Skeletal muscle cell (primary cell): ENCODE measurements around the gene ADARB2.

Source experiments
- DNase-seq: peaks from one replicate; pipeline ENCODE4 v3.0.0-alpha.2; 2010; ENCODE audit warnings: low read depth
- H3K4me3 ChIP-seq: 2 replicates; pipeline ENCODE4 v1.5.1; 2011; ENCODE audit warnings: low read depth, mild to moderate bottlenecking, control low read depth, low read length, moderate library complexity

ADARB2 gene

GRCh38 chr10:1377740-1378397, 359.5 kb downstream of the ADARB2 start:
- no peak overlapping the region for H3K4me3 ChIP-seq
- DNase-seq = no peak

GRCh38 chr10:1377231-1377630, 360.1 kb downstream of the ADARB2 start:
- H3K4me3 ChIP-seq = no peak overlapping the region
- DNase-seq = no peak

GRCh38 chr10:1376384-1376945, 360.9 kb downstream of the ADARB2 start:
- no peak for DNase-seq
- no peak overlapping the region for H3K4me3 ChIP-seq

- DNase-seq = no peak
- H3K4me3 ChIP-seq = no peak overlapping the region
Observed at GRCh38 chr10:1375346-1376170, 361.8 kb downstream of the ADARB2 start.

- no peak for DNase-seq
- no peak overlapping the region for H3K4me3 ChIP-seq
Observed at GRCh38 chr10:1374511-1375345, 362.6 kb downstream of the ADARB2 start.

- no peak for DNase-seq
- H3K4me3 ChIP-seq = no peak overlapping the region
Observed at GRCh38 chr10:1373287-1373686, 364.0 kb downstream of the ADARB2 start.

- DNase-seq = no peak
- H3K4me3 ChIP-seq = no peak overlapping the region
Observed at GRCh38 chr10:1372212-1372611, 365.1 kb downstream of the ADARB2 start.

- DNase-seq = no peak
Observed at GRCh38 chr10:1370298-1370697, 367.0 kb downstream of the ADARB2 start.

GRCh38 chr10:1369665-1370064, 367.7 kb downstream of the ADARB2 start:
- DNase-seq = no peak
- H3K4me3 ChIP-seq = no peak overlapping the region

More at GRCh38 chr10:1370298-1370697, 367.0 kb downstream of the ADARB2 start:
- no peak overlapping the region for H3K4me3 ChIP-seq

GRCh38 chr10:1369197-1369596, 368.1 kb downstream of the ADARB2 start:
- H3K4me3 ChIP-seq = no peak overlapping the region
- no peak for DNase-seq

GRCh38 chr10:1368842-1369171, 368.5 kb downstream of the ADARB2 start:
- H3K4me3 ChIP-seq = no peak overlapping the region
- DNase-seq = no peak

- no peak for DNase-seq
- no peak overlapping the region for H3K4me3 ChIP-seq
Observed at GRCh38 chr10:1367938-1368841, 369.1 kb downstream of the ADARB2 start.

GRCh38 chr10:1366811-1367425, 370.4 kb downstream of the ADARB2 start:
- DNase-seq = no peak
- no peak overlapping the region for H3K4me3 ChIP-seq

- no peak for DNase-seq
- no peak overlapping the region for H3K4me3 ChIP-seq
Observed at GRCh38 chr10:1366322-1366691, 371.0 kb downstream of the ADARB2 start.

- DNase-seq = no peak
- no peak overlapping the region for H3K4me3 ChIP-seq
Observed at GRCh38 chr10:1365540-1366321, 371.6 kb downstream of the ADARB2 start.

GRCh38 chr10:1364151-1364910, 373.0 kb downstream of the ADARB2 start:
- H3K4me3 ChIP-seq = no peak overlapping the region
- no peak for DNase-seq

- no peak for DNase-seq
- H3K4me3 ChIP-seq = no peak overlapping the region
Observed at GRCh38 chr10:1363446-1364121, 373.7 kb downstream of the ADARB2 start.
